IMR-90 (cell line): ENCODE data around the gene COX4I1.

ENCODE experiments used
- CTCF ChIP-seq: conservative IDR thresholded peaks from 2 replicates; pipeline ENCODE4 v1.5.1; 2012; ENCODE audit warnings: mild to moderate bottlenecking, low read depth, low read length, improper control_type of control experiment
- FOS ChIP-seq: fragments of 150-350 bp; IDR thresholded peaks from 2 replicates; pipeline ENCODE4 v1.6.1; 2016; ENCODE audit warnings: low read depth, low read length
- POLR2A ChIP-seq: IDR thresholded peaks from 2 replicates; pipeline ENCODE4 v1.6.1; 2012; ENCODE audit warnings: mild to moderate bottlenecking, low read depth, low read length
- RAD21 ChIP-seq: IDR thresholded peaks from 2 replicates; pipeline ENCODE4 v1.6.1; 2012; ENCODE audit warnings: low read length, improper control_type of control experiment
- RFX5 ChIP-seq: IDR thresholded peaks from 2 replicates; pipeline ENCODE4 v1.8.0; 2012; ENCODE audit warnings: low read depth, mild to moderate bottlenecking, low read length, moderate library complexity

DNA sequence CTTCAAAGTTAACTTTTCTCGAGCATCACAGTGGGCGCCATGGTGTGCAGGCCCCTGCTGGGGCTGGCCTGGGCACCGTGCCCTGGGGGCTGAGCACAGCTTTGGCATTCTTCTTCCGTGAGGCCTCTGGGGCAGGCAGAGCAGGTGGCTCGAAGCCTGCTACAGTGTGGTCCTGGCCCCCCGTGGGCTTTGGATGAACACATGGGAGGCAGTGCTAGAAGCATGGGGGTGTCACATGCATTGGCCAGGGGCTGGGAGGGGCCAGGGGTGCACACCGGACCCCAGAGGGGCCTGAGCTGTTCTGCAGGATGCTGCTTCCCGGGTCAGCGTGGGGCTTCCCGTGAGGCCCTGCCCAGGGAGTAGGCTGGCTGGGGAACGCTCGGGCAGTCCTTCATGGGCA lies 36.5 kb upstream of the COX4I1 start:
- no peak for TF ChIP-seq CTCF
- TF ChIP-seq POLR2A = no peak
- TF ChIP-seq FOS = no peak
- TF ChIP-seq RAD21 = no peak
- TF ChIP-seq RFX5 = no peak
